HG03521 (cell line): ENCODE data around the gene IMPDH1.

Source experiments
- ATAC-seq: cut with Tn5 transposase; IDR thresholded peaks from one replicate; pipeline ENCODE4 v1.9.1; 2021; ENCODE audit warnings: mild to moderate bottlenecking, moderate library complexity; ENCODE audit not compliant: unreplicated experiment

IMPDH1 gene

GRCh38 chr7:128361411-128362379 is 48.1 kb downstream of the IMPDH1 start, which contains the start of gene PRRT4:
Gene PRRT4, minus strand, starts transcription at chr7:128361690.
- ATAC-seq = no peak

DNA sequence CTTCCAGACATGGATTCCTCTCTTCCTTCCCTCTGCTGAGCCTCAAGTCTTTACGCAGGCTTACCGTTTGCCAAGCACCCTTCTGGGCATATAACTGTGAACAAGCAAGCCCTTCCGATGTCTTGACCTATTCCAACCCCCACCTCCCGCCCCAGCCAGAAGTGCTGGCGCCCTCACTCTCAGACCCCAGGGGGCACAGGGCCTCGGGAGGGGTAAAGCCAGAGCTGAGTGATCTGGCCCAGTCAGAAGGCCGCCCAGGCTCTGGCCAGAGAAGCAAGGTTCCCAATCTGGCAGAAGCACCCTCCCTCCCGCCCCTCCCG is 49.5 kb downstream of the IMPDH1 start:
- ATAC-seq = no peak

- ATAC-seq = no peak
These were observed 49.8 kb downstream of the IMPDH1 start for GRCh38 chr7:128359939-128360338.

- no peak for ATAC-seq
These were observed 50.4 kb downstream of the IMPDH1 start for GRCh38 chr7:128359336-128359735.

DNA sequence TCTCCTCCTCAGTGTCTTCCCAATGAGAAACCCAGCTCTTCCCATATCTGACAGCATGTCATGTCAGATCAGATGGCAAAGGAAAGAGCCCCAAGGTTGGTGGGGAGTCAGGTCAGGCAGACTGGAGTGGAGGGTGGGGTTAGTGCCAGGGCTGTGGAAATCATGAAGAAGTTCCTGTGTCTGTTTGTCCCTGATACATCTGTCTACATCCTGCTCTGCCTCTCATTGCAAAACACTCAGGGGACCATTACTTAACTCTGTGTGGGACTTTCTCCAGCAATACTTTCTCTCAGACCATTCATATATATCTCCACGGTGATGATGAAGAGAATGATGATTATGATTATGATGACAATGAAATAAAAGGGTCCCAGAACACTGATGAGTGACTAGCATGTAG is 51.5 kb downstream of the IMPDH1 start:
- no peak for ATAC-seq

DNA sequence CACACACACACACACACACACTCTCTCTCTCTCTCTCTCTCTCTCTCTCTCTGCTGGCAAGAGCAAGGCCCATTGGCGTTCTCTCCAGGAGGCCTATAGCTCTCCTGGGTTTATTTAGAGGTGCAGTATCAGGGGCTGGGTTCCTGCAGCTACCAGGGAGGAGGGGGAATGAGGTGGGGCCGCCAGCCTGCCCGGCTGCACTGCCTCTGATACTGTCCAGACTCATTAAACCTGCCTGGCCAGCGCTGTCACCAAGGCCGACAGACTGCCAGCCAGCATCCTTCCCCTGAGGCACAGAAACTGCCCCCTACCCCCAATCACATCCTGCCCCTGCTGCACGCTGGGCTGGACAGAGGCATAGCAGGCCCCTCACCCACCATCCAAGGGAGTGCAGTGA is 52.6 kb downstream of the IMPDH1 start:
- ATAC-seq = no peak

- ATAC-seq = no peak
These were observed 53.1 kb downstream of the IMPDH1 start for GRCh38 chr7:128356546-128357216.

- no peak for ATAC-seq
These were observed 56.2 kb downstream of the IMPDH1 start for GRCh38 chr7:128353610-128354009.

DNA sequence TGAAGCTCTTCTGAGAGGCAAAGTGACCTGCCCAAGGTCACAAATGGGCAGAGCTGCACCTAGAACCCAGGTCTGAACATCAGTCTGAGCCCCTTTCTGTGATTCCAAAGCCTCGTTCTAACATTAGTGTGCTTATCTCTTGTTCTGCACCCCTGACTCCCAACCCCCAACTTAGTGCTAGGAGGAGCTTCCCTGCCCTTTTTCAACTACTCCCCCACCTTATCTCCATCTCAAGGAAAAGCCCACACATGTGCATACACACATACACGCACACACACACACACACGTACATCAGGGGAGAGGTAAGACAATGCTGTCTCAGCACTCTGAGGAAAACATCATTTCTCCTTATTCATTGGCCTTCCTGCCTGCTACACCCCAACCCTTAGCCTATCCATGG is 56.6 kb downstream of the IMPDH1 start:
- ATAC-seq = no peak

GRCh38 chr7:128352636-128353035 is 57.1 kb downstream of the IMPDH1 start:
- ATAC-seq = no peak

DNA sequence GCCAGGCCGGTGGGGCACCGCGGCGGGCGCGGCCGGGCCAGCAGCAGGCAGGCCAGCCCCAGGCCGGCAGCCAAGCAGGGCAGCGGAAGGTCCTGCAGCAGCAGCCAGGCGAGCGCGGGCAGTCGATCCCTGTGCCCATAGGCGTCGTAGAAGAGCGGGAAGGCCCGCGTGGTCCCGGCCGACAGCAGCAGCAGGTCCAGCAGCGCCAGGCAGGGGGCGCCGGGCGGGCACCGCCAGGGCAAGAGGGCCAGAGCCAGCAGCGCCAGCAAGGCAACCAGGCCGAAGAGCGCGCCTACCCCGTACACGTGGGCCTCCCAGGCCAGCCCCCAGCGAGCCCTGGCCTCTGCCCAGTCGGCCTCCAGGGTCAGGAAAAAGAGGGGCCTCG is 57.6 kb downstream of the IMPDH1 start:
- ATAC-seq = no peak

DNA sequence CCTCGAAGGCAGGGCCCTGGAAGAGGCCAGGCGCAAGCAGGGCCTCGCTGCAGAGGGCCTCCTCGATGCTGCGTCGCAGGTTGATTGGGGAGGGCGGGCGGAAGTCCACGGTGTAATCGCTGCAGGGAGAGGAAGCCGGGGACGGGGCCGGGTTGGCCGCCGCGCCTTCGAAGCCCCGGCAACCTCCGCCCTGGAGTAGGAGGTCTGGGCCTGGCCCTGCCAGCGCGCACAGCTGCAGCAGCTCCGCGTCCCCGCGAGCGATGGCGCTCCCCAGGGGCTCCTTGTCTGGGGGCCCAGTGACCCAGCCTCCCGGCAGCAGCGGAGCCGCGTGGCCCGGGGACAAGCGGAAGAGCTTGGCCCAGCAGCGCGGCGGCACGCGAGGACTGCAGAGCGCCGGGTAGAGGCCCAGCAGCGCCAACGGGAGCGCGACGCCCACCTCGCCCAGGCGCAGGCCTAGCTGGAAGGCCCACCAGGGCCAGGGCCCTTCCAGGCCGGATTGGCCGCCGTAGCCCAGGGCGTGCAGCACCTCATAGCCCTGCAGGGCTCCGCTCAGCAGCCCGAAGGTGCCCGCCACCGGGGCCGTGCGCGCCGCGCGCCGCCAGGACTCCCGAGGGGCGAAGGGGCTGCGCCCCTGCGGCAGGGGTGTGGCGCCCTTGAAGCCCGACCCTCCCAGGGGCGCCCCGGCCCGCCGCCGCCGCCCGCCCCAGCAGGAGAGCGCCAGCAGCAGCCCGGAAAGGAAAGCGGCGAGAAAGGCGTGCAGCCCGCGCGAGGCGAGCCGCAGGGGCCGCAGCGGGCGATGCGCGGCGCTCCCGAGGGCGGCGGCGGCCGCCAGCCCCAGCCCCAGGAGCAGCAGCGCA is 58.3 kb downstream of the IMPDH1 start:
- no peak for ATAC-seq

DNA sequence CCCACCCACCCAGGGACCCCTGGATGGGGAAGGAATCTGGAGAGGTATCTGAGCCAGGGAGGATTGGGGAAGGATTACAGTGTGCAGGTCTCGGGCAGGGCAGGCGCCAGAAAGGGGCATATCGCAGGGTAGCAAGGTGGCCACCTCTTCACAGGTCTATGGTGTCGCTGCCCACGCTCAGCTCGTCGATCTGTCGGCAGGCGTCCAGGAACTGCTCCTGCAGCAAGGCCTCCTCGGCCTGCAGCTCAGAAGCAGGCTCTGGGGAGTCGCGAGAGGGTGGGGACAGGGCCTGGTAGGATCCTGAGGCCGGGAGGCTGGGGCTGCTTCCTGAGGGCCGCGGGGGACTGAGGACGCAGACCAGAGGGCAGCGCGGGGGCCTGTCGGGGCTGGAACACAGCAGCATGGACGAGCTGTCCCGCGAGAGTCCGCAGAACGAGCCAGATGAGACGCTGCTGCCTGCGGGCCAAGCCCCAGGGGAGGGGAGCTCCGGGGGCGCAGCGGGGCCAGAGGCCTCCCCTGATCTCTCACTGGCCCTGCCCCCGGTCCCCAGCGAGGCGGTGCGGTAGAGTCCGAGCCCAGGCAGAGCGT is 59.0 kb downstream of the IMPDH1 start:
- no peak for ATAC-seq

- ATAC-seq = no peak
These were observed 60.3 kb downstream of the IMPDH1 start for GRCh38 chr7:128349466-128349825.

- ATAC-seq = no peak
These were observed 62.1 kb downstream of the IMPDH1 start for GRCh38 chr7:128347647-128348097.

- ATAC-seq = no peak
These were observed 65.4 kb downstream of the IMPDH1 start for GRCh38 chr7:128344431-128344774.

- peak; percentile 88 for ATAC-seq
These were observed 66.0 kb downstream of the IMPDH1 start, which contains the start of gene RBM28 for GRCh38 chr7:128343554-128344430. Gene RBM28, minus strand, starts transcription at chr7:128343908. Its CDS starts 115 bp downstream, at chr7:128343793.
